NCI-H2171 (cell line): ENCODE measurements around the gene NSMCE1.

Experiments
- DNase-seq: peaks from one replicate; lab custom pipeline; 2025; lab: John Stamatoyannopoulos, UW

Gene NSMCE1

GRCh38 chr16:27230562-27231001, 38.0 kb downstream of the NSMCE1 start:
- DNase-seq = no peak

- no peak for DNase-seq
Observed at GRCh38 chr16:27229891-27230470, 38.6 kb downstream of the NSMCE1 start.

- DNase-seq = no peak
Observed at GRCh38 chr16:27228621-27229501, 39.7 kb downstream of the NSMCE1 start.

- DNase-seq = no peak
Observed at GRCh38 chr16:27228045-27228444, 40.5 kb downstream of the NSMCE1 start.

- no peak for DNase-seq
Observed at GRCh38 chr16:27226976-27227705, 41.4 kb downstream of the NSMCE1 start.

- DNase-seq = peak; percentile 58
Observed at GRCh38 chr16:27226476-27226875, 42.1 kb downstream of the NSMCE1 start.

GRCh38 chr16:27225536-27226360, 42.8 kb downstream of the NSMCE1 start:
- DNase-seq = peak; percentile 23

GRCh38 chr16:27224741-27225300, 43.8 kb downstream of the NSMCE1 start:
- DNase-seq = no peak

GRCh38 chr16:27224271-27224737, 44.3 kb downstream of the NSMCE1 start:
- no peak for DNase-seq

GRCh38 chr16:27223701-27224100, 44.9 kb downstream of the NSMCE1 start:
- no peak for DNase-seq

- DNase-seq = no peak
Observed at GRCh38 chr16:27223226-27223610, 45.4 kb downstream of the NSMCE1 start.

- DNase-seq = peak; percentile 33
Observed at GRCh38 chr16:27222249-27223225, 46.0 kb downstream of the NSMCE1 start.

GRCh38 chr16:27221576-27222248, 46.9 kb downstream of the NSMCE1 start:
- no peak for DNase-seq

- no peak for DNase-seq
Observed at GRCh38 chr16:27220991-27221390, 47.6 kb downstream of the NSMCE1 start.

GRCh38 chr16:27220527-27220926, 48.0 kb downstream of the NSMCE1 start:
- no peak for DNase-seq

- no peak for DNase-seq
Observed at GRCh38 chr16:27220120-27220519, 48.5 kb downstream of the NSMCE1 start.

GRCh38 chr16:27219161-27219560, 49.4 kb downstream of the NSMCE1 start:
- no peak for DNase-seq

- DNase-seq = no peak
Observed at GRCh38 chr16:27218756-27219155, 49.8 kb downstream of the NSMCE1 start.

- DNase-seq = no peak
Observed at GRCh38 chr16:27217256-27217655, 51.3 kb downstream of the NSMCE1 start.
